Measurements from ENCODE around the gene SCN8A.

- TF ChIP-seq CTCF (IDR thresholded peaks at IDR 0.05; ENCODE audit: poor library complexity) = peak; percentile 32
- no peak for TF ChIP-seq EZH2 (IDR thresholded peaks at IDR 0.05; ENCODE audit: borderline replicate concordance)
Observed at GRCh38 chr12:51848841-51849735, 258.1 kb downstream of the SCN8A start.
